ENCODE measurements around the gene ARHGAP25.

Gene ARHGAP25

DNA sequence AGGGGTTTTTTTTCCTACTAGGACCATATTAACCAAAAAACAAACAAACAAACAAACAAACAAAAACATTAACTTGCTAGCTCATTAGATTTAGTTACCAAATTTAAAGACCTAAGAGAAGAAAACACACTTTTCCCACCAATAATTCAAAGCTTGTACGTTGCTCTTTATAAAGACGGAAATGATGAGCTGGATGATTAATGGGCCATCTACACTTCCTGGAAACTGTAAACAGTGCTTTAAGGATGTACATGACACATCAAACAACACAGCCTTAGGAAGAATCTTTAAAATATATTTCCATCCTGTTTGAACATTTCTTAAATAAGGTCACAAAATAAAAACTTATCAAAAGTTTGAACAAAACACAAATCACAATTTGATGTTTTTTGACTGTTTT is 135.6 kb downstream of the ARHGAP25 start:
- Mint-ChIP-seq H3K27ac (no peak overlapping the region), H3K4me1 (no peaks in the 10 kb centered on the region), H3K36me3 (ENCODE audit: low read depth) (no peaks in the 10 kb centered on the region), H3K27me3 (ENCODE audit: low read depth) (peaks cover 4% of the 10 kb centered on the region), H3K9me3 (no peaks in the 10 kb centered on the region), H3K4me3 (no peak overlapping the region)
- TF ChIP-seq, protein P1, sequence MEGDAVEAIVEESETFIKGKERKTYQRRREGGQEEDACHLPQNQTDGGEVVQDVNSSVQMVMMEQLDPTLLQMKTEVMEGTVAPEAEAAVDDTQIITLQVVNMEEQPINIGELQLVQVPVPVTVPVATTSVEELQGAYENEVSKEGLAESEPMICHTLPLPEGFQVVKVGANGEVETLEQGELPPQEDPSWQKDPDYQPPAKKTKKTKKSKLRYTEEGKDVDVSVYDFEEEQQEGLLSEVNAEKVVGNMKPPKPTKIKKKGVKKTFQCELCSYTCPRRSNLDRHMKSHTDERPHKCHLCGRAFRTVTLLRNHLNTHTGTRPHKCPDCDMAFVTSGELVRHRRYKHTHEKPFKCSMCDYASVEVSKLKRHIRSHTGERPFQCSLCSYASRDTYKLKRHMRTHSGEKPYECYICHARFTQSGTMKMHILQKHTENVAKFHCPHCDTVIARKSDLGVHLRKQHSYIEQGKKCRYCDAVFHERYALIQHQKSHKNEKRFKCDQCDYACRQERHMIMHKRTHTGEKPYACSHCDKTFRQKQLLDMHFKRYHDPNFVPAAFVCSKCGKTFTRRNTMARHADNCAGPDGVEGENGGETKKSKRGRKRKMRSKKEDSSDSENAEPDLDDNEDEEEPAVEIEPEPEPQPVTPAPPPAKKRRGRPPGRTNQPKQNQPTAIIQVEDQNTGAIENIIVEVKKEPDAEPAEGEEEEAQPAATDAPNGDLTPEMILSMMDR (IDR thresholded peaks at IDR 0.05; ENCODE audit: unreplicated experiment in 3 of 3), result no peak

DNA sequence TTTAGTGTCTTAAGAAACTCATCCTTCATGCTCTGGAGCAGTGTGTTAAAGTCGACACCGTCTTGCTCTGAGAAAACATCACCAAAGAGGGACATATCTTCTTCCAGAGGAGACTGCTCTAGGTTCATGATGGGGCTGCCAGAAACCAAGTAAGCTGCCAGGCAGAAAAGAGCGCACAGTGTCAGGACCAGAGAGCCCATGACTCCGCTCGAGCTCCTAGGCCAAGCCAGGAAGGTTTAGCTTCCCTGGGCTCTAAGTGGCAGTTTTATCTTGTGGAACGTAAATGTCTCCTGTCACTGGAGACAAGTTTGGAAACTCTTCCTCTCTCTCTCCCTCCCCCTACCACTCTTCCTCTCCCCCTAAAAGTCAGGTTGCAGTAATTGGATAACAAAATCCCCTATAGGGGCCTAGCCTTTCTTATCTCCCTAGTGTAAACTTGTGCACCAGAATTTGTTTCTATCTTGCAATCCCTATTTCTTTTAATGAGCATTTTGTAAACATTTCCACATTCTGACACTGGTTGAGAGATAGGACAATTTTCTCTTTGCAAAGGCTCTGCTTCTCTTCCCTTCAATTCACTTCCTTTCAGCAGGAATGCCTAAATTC is 136.7 kb downstream of the ARHGAP25 start, which contains the start of gene BMP10:
BMP10 (minus strand) TSS at position 239 of the 606 bp plus-strand sequence; CDS start at position 200, 39 bp downstream.
- H3K27ac Mint-ChIP-seq, result no peak within 1 kb of the TSS
- TF ChIP-seq, protein P1 (IDR thresholded peaks at IDR 0.05; ENCODE audit: unreplicated experiment in 3 of 3), result no peak
- no peaks in the 10 kb centered on the region for H3K36me3 Mint-ChIP-seq (ENCODE audit: low read depth)
- H3K4me1 Mint-ChIP-seq, result no peaks in the 10 kb centered on the region
- no peak within 1 kb of the TSS for H3K4me3 Mint-ChIP-seq
- H3K27me3 Mint-ChIP-seq (ENCODE audit: low read depth), result no peaks in the 10 kb centered on the region
- no peaks in the 10 kb centered on the region for H3K9me3 Mint-ChIP-seq
